Measurements from ENCODE around the gene PDS5A. TPM values are rescaled to one million over a fixed set of nuclear protein-coding genes. Genes with fewer than 3 reads are reported as not detected.

Gene PDS5A
- total and polyA plus RNA-seq, 9 of the 15 experiments (the other 6 are each of a cell fraction or from before 2014, with no cell fraction given): 16.4 to 85.4 (median 70.0) TPM

GRCh38 chr4:39792529-39792928, 185.2 kb downstream of the PDS5A start:
- ATAC-seq: peak; percentile 43; the same call in 2 of the 3 replicates
- DNase-seq (ENCODE audit: extremely low read depth in 1 of 4, low spot score in 3 of 4): peak in 1 of 4 experiments; percentile 14
- H3K4me3 ChIP-seq: no peak overlapping the region
- H3K9me1 ChIP-seq (ENCODE audit: control insufficient read depth, insufficient read depth, low read length): no peaks in the 10 kb centered on the region
- H3K27me3 ChIP-seq (ENCODE audit: control insufficient read depth in 2 of 2, insufficient read depth in 2 of 2, low read length in 2 of 2): no peaks in the 10 kb centered on the region
- H3K36me3 ChIP-seq (ENCODE audit: control insufficient read depth, insufficient read depth, low read length): no peaks in the 10 kb centered on the region
- peaks cover 0 to 3% of the 10 kb centered on the region in 2 experiments; a peak in 3 of 5 replicates for H3K4me1 ChIP-seq (replicated peaks in 1 of 2; ENCODE audit: control insufficient read depth in 2 of 2, insufficient read depth in 2 of 2, low read length in 2 of 2)
- no peak overlapping the region for H3K4me2 ChIP-seq (ENCODE audit: insufficient read depth, low read length)
- ChIA-PET CTCF (ENCODE audit: low intra/inter-chr PET ratio) (no interaction called here), POLR2A (no interaction called here)
- no TSS peak for BruUV-seq (replicated peaks)
- no peak for FAIRE-seq
- 31% methylated on average over 3 of the region's 3 CpGs for WGBS (ENCODE audit: insufficient coverage, low coverage, missing lambda C conversion rate)
- in situ Hi-C loops (cut with MboI) (no loop called here), intact Hi-C loops (cut with micrococcal nuclease) (no loop called here)
- H3K9ac ChIP-seq (ENCODE audit: insufficient read depth in 1 of 2, low read depth in 2 of 2, low read length in 2 of 2): no peak overlapping the region
- H3K79me2 ChIP-seq (ENCODE audit: control insufficient read depth, insufficient read depth, low read length): no peaks in the 10 kb centered on the region
- no peaks in the 10 kb centered on the region for H3K9me3 ChIP-seq (replicated peaks; ENCODE audit: control insufficient read depth, insufficient read depth, low read depth, low read length)
- H3K27ac ChIP-seq (ENCODE audit: extremely low read depth, low read depth, low read length): no peak overlapping the region
- H2AFZ ChIP-seq (ENCODE audit: low read depth, low read length): no peak overlapping the region
- no peaks in the 10 kb centered on the region for H4K20me1 ChIP-seq (replicated peaks; ENCODE audit: control insufficient read depth, insufficient read depth, low read length)
- TF ChIP-seq ZNF282 (CRISPR knock-in tag; IDR thresholded peaks at IDR 0.05) (no peak), TEAD4 (IDR thresholded peaks at IDR 0.05; ENCODE audit: low read length) (peak; percentile 83), TEAD4 (CRISPR knock-in tag; IDR thresholded peaks at IDR 0.05; ENCODE audit: borderline replicate concordance) (no peak), GATA2 (CRISPR knock-in tag; IDR thresholded peaks at IDR 0.05) (peak; percentile 55), EHMT2 (IDR thresholded peaks at IDR 0.05) (no peak), E2F1 (CRISPR knock-in tag; IDR thresholded peaks at IDR 0.05) (no peak), KAT8 (IDR thresholded peaks at IDR 0.05; ENCODE audit: low read depth) (no peak), TAF1 (IDR thresholded peaks at IDR 0.05; ENCODE audit: control insufficient read depth, extremely low read depth, insufficient read depth, low read length, severe bottlenecking) (no peak), TRIM28 (IDR thresholded peaks at IDR 0.05) (no peak), ZNF384 (IDR thresholded peaks at IDR 0.05; ENCODE audit: low read depth, low read length) (peak; percentile 59; the same call in 1 of the 2 replicates), TFAP4 (CRISPR knock-in tag; IDR thresholded peaks at IDR 0.05; ENCODE audit: borderline replicate concordance) (no peak), ETV6 (IDR thresholded peaks at IDR 0.05; ENCODE audit: borderline replicate concordance in 1 of 2, low read depth in 2 of 2, low read length in 1 of 2) (no peak), ETV6 (CRISPR knock-in tag; IDR thresholded peaks at IDR 0.05; ENCODE audit: borderline replicate concordance) (no peak), ZNF76 (CRISPR knock-in tag; IDR thresholded peaks at IDR 0.05; ENCODE audit: borderline replicate concordance) (no peak), ZNF146 (CRISPR knock-in tag; IDR thresholded peaks at IDR 0.05; ENCODE audit: unreplicated experiment) (no peak), NCOR1 (IDR thresholded peaks at IDR 0.05) (peak; percentile 73), ARID1B (IDR thresholded peaks at IDR 0.05) (peak; percentile 86), POLR3G (IDR thresholded peaks at IDR 0.05; ENCODE audit: extremely low read depth, insufficient read length, insufficient replicate concordance) (no peak), BHLHE40 (IDR thresholded peaks at IDR 0.05; ENCODE audit: low read length) (no peak), CBFA2T3 (IDR thresholded peaks at IDR 0.05) (peak; percentile 85), PHF21A (IDR thresholded peaks at IDR 0.05; ENCODE audit: borderline replicate concordance, low read depth) (no peak), HMG20A (CRISPR knock-in tag; conservative IDR thresholded peaks at IDR 0.05) (no peak), TRIM24 (IDR thresholded peaks at IDR 0.05) (peak; percentile 67 to 71; a peak in 2 of 4 replicates)

Data from K562 (cell line).